DOHH2 (cell line): Measurements from ENCODE around the gene OR8D1.

Experiments
- CTCF ChIP-seq: fragments of 200-600 bp; sonication (generic); IDR thresholded peaks from one replicate; pipeline ENCODE4 v1.5.1; 2014; ENCODE audit warnings: antibody characterized with exemption, mild to moderate bottlenecking, low read depth, low read length; ENCODE audit not compliant: poor library complexity, severe bottlenecking
- EZH2phosphoT487 ChIP-seq: fragments of 200-600 bp; sonication (generic); IDR thresholded peaks from 2 replicates; pipeline ENCODE4 v1.6.1; 2017; ENCODE audit warnings: borderline replicate concordance, mild to moderate bottlenecking, antibody characterized with exemption, low read length, moderate library complexity, mixed read lengths

DNA sequence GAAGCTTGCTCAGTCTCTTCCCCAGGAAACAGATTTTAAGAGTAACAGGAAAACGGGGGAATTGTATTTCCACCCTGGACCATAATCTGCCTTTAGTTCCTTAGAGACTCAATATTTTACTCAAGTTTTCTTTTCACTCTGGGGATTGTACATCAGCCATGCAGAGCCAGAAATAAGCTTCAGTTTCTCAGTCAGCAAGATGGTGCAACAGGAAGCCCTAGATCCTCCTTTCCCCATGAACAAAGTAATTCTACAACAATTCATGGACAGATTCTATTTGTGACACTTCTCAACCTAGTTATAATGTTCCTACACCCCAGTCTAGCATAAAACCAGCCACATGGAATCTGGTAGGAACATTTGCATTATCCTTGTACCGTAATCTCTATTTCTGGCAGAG lies 45.8 kb upstream of the OR8D1 start:
- TF ChIP-seq CTCF = no peak
- TF ChIP-seq EZH2phosphoT487 = no peak
